GM18907 (cell line): Measurements from ENCODE around the gene FNDC10.
"Not testable (repeated sequence)": the region's sequence is repeated elsewhere in the genome, so short reads cannot be mapped to it uniquely, and the experiment has no call there.

ENCODE experiments used
- ATAC-seq: cut with Tn5 transposase; IDR thresholded peaks from one replicate; pipeline ENCODE4 v1.9.1; 2021; ENCODE audit warnings: mild to moderate bottlenecking, moderate library complexity; ENCODE audit not compliant: unreplicated experiment

The FNDC10 gene

DNA sequence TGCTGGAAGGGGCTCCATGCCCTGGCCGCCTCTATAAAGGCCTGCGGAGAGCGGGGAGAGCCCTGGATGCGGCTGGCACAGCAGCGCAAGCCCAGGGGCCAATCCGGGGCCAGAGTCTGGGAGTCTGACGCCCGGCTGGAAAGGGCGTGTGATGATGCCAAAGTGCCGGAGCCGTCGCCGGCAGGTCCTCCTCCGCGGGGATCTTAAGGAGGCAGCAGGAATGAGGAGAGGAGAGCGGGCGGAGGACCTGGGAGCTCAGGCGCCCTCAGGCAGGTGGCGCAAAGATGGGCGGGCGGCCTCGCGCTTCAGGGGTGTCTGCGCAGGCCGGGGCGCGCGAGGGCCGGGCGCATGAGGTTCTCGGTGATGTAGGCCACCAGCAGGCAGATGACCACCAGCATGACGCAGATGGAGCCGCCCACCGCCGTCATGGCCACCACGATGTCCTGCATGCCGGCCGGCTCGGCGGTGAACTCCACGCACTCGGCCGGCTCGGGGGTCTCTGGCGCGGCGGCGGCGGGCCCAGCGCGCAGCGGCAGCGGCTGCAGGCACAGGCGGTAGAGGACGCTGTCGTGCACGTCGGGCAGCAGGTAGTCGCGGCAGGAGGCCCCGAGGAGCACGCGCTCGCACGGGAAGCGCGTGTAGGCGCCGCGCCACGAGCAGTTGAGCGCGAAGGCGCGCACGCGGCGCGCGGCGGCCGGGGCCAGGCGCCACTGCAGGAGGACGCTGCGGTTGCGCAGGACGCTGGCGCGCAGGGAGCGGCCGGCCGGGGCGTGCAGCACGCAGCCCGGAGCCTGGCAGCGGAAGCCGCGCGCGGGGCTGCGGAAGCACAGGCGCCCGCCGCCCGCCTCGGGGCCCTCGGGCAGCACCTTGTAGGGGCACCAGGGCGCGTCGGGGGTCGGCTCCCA, 653 bp downstream of the FNDC10 start:
- no peak for ATAC-seq

DNA sequence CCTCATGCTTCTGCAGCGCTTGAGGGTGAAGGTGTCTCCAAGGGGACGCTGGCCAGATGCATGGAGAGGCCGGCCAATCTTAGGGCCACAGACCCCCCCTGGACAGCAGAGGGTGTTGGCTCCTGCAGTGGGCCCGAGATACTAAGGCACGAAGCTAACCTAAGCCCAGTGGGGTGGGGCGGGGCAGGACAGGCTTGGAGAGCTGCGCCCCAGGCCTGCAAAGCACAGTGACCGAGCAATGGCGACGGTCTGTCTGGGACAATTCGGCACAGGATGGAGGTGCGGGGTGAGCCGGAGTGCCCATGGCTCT, 1.3 kb downstream of the FNDC10 start:
- no peak for ATAC-seq

DNA sequence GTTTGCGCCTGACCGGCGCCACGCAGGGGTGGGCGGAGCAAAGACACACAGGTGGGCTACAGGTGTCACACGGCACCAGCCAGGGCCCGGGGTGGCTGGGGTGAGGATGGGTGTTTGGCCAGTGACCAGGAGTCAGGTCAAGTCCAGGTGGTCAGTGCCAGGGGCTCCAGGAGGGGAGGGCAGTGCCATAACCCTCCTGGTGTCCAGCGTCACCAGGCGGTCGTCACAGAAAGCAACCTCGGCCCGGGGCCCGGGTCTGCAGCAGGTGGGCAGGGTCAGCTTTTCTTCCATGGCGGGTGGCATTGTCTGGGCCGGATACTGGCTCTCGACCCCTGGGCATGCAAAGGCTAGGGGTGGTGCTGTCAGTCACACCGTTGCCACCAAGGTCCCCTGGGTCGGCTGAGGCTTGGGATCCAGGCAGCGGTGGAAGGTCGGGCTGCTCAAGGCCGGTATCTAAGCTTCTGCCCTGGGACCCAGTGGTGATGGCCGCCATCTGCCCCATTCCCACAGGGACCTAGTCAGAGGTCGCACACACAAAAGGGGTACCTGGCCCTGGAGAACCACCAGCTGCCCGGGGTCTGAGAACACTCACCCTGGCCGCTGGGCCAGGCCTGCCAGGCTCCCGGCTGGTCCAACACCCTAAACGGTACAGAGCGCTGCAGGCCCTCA, 1.8 kb downstream of the FNDC10 start:
- no peak for ATAC-seq

DNA sequence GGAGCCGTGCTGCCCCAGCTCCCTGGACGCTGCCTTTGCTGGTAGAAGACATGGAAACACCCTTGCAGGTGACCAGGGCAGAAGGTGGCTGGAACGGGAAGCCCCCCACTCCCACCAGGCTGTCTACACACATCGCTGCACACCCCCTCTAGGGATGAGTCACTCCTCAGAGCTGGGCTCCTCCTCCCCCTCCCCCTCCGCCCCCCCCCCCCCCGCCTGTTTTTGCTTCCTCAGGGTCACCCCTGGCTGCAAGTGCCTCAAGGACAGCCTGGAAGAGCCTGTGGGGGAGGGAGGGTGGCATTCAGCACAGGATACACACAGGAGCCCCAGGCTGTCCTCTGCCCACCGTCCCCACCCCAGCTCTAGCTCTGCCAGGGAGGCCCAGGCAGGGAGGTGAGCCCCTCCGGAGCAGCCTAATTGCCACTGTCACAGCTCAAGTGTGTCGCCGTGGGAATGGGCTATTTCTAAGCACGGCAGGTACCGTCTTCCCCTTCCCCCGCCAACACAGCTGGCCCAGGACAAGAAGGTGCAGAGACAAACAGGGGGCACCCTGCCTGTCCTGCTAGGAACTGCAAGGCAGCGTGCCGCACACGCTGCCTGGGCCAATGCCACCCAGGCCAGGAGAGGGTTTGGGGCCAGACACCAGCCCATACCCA, 2.5 kb downstream of the FNDC10 start:
- no peak for ATAC-seq

DNA sequence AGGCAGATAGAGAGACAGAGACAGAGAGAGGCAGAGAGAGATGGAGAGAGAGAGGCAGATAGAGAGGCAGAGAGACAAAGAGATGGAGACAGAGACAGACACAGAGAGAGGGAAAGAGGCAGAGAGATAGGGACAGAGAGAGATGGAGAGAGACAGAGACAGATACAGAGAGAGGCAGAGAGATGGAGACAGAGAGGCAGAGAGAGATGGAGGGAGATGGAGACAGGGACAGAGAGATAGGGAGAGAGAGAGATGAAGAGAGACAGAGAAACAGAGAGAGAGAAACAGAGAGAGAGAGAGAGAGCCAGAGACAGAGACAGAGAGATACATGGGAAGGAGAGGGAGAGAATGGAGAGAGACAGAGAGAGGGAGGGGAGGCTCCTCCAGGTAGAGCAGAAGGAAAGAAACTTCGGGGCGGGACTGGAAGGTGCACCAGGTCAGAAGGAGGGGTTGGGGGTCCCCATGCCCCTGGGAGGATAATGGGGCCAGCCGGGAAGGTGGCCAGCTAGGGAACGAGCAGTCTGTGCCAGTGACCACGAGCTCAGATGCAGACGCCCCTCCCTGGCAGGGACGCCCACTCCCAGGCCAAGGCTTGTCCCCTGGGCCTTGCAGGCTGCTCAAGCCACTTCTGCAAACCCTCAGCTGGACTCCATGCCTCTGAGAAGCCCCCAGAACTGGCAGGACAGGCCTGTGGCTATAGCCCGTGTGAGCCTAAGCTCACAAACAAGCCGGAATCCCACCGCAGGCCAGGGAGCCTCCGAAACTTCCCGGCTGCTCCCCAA, 3.3 kb downstream of the FNDC10 start:
- no peak for ATAC-seq

DNA sequence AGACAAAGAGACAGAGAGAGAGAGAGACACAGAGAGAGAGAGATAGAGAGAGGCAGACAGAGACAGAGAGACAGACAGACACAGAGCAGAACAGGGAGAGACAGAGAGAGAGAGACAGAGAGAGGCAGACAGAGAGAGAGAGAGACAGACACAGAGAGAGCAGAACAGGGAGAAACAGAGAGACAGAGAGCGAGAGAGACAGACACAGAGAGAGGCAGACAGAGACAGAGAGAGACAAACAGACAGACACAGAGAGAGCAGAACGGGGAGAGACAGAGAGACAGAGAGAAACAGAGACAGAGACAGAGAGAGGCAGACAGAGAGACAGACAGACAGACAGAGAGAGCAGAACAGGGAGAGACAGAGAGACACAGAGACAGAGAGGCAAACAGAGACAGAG, 4.6 kb downstream of the FNDC10 start:
- ATAC-seq: not testable (repeated sequence)

DNA sequence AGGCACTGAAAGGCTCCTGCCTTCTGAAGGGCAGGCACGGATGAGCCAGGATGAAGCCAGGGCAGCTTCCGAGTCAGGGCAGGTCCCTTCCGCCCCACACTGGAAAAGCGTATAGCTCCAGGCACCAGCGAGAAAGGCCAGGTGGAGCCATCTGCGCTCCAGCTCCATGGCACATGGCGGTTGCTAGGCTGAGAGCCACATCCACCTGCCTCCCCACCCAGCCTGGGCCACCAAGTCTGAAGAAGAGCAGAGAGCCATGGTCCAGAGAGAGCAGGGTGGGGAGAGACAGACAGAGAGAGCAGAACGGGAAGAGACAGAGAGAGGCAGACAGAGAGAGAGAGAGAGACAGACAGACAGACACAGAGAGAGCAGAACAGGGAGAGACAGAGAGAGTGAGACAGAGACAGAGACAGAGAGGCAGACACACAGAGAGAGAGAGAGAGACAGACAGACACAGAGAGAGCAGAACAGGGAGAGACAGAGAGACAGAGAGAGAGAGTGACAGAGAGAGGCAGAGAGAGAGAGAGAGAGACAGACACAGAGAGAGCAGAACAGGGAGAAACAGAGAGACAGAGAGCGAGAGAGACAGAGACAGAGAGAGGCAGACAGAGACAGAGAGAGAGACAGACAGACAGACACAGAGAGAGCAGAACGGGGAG, 5.2 kb downstream of the FNDC10 start:
- no peak for ATAC-seq

DNA sequence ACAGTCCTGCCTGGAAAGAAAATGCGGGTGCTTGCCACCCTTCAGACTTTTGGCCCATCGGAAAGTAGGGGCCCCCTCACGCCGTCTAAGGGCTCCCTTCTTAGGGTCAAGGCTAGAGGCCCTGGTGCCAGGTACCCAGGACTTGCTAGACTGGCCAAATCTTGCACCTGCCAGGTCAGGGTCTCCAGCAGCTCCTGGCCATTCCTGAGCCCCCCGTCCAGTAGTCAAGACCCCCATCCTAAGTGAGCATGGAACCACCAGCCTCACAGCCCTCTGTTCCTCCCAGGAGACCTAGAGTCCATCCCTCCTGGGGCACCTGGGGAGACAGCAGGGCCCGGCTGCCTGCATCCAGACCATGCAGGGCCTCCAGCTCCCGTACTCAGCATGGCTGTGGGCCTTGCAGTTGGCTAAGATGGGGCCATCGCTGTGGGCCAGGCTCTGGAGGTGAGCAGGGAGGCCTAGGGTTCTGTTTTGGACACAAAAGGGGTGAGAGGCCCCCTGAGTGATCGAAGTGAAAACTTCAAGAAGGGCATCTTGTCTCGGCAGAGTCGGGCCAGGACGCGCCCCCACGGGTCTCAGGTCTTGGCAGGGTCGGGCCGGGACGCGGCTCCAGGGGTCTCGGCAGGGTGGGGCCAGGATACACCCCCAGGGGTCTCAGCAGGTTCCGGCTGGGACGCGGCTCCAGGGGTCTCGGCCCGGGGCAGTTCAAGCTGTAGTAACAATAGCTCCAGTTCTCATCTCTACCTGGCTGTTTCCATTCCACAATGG, 5.9 kb downstream of the FNDC10 start:
- no peak for ATAC-seq

DNA sequence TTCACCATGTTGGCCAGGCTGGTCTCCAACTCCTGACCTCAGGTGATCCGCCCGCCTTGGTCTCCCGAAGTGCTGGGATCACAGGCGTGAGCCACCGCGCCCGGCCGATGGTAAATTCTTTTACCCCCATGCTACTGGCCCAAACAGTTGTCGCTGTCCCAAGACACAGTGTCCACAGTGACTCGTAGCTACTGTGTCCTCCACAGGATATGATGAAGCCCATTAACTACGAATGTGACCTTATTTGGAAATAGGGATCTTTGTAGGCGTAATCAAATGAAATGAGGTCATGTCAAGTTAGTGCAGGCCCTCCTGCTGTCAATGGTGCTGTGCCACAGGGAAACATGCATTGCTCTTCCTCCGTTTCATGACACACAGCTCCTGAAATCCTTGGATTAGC, 8.5 kb downstream of the FNDC10 start:
- no peak for ATAC-seq

DNA sequence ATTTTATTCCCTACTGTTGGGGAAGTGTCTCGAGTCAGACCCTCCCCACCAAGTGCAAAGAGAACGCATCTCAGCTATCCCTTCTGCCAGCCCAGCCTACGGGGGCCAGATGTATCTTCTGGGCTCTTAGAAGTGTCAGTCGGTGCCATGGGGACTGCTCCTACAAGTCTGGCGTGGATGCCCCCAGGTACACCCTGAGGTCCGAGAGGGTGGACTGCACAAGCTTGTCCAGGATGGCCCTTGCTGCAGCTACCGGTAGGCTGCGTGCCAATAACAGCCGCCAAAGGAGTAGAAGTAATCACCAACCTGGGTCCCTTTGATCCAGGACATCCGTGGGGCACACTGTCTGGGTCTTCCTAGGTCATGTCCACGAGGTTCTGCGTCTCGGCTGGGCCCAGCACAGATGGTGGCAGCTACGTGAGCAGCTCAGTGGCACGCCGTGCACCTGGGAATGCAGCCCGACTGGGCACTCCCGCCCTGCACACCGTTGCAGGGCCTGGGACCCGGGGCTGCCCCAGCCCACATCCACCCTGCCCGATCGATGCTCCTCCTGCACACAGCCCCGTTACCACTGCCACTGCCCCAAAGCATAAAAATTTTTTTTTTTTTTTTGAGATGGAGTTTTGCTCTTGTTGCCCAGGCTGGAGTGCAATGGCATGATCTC, 16.5 kb downstream of the FNDC10 start:
- ATAC-seq: no peak

DNA sequence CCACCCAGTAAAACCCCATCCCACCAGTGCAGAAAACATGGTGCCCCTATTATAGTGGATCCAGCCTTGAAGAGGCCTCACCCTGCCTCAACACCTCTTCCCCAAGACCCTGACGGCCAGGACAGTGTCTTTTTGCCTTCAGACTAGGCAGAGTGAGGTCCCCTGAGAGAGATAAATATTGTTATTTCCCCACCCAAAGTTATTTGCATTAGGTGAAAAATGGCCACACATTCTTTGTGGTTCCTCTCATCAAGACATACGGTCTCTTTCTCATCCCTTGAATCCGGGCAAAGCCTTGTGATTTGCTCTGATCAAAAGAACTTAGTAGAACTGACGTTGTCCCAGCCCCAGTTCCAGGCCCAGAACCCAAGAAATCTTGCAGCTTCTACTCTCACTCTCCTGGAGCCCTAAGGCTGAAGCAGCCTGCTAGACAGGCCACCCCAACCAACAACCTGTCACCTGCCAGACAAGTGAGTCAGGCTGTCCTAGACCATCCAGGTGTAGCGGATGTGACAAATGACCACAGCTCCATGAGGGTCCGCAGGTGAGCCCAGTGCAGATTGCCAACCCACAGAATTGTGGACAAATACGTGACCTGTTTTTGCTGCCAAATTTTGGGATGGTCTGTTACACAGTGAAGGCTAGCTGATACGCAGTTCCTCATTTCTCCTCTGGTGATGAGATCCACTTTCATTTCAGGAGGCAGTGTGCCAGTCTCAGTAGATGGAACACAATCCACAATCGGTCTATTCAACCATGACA, 17.2 kb downstream of the FNDC10 start:
- no peak for ATAC-seq

DNA sequence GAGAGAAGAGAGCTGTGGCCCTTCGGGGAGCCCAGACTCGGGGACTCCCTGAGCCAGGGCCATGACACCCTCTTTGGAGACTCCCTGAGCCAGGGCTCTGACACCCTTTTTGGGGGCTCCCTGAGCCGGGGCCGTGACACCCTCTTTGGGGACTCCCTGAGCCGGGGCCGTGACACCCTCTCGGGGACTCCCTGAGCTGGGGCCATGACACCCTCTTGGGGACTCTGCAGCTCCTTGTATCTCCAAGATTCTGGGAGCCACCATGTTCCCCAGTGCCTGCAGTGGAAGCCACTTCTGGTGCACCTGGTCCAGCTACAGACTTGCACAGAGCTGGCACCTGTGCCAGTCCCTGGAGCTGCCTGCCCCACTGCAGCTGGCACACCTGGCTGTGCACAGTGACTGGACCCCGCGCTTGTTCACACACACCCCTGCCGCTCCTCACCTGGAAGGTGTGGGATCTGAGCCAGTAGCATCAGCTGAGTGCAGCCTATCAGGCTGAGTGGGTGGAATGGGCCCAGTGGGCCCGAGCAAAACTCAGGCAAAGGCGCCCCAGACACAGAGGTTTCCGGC, 21.5 kb downstream of the FNDC10 start:
- no peak for ATAC-seq

DNA sequence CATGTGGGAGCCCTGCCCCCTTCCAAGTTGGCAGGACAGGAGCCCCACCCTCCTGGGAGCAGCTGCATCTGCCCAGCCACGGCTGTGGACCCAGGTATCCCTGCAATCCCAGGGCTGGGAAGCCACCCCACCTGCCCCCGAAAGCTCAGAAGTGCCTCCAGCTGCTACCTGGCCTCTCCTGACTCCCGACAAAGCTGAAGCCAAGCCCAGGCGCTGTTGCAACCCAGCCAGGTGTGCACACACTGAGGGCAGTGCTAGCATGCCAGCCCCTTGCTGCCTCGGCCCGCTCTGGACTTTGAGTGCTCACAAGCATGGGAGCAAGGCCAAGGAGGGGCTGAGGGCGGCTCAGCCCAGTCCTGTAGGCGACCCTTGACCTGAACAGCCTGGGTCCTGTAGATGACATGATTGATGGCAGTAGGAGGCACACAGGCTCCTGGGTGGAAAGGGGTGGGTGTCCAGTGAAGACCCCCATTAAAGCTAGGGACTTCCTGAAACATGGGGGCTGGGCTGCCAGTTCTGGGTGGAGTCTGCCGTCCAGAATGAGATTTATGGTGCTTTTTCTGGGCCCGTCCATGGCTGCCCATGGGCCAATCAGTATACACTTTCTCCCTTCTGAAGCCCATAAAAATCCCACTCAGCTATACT, 22.4 kb downstream of the FNDC10 start:
- ATAC-seq: no peak

DNA sequence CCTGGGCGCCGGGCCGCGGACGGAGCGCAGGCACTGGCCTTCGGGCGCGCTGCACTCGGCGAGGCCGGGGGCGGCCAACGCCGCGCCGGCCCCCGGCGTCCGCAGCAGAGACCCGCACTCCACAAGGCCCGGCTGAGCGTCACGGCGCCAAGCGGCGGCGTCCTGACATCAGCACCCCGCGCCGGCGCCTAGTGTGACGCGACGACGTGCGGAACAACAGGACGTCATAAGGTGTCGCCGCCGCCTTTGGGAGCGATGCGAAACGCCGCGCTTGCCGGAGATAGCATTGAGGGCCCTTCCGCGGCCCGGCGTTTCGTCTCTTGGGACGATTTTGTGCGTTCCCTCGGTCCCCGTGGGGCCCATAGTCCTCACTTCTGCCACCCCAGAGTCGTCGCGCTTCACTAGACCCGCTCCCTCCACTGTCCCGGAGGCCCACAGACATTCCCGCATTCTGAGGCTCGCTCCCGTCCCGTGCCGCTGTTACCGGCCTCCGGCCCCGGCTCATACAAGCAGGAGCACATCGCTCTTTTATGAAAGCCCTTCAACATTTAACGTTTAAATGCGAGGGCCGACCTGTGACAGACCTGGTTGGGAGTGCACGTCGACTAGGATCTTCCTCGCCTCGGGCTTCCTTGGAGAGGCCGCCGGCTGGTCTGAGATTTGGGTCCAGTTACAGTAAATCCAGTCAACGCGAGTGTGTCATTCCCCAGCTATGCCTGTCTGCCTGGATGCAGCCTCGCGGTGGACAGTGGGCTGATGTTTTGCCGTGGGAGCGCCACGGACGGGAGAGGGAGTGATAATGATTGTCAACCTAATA, 25.0 kb downstream of the FNDC10 start, which contains the start of gene SSU72:
Gene SSU72 (minus strand): TSS at position 143 of the 817 bp plus-strand sequence. CDS start 306 bp downstream, outside the sequence.
- ATAC-seq: peak; percentile 78

DNA sequence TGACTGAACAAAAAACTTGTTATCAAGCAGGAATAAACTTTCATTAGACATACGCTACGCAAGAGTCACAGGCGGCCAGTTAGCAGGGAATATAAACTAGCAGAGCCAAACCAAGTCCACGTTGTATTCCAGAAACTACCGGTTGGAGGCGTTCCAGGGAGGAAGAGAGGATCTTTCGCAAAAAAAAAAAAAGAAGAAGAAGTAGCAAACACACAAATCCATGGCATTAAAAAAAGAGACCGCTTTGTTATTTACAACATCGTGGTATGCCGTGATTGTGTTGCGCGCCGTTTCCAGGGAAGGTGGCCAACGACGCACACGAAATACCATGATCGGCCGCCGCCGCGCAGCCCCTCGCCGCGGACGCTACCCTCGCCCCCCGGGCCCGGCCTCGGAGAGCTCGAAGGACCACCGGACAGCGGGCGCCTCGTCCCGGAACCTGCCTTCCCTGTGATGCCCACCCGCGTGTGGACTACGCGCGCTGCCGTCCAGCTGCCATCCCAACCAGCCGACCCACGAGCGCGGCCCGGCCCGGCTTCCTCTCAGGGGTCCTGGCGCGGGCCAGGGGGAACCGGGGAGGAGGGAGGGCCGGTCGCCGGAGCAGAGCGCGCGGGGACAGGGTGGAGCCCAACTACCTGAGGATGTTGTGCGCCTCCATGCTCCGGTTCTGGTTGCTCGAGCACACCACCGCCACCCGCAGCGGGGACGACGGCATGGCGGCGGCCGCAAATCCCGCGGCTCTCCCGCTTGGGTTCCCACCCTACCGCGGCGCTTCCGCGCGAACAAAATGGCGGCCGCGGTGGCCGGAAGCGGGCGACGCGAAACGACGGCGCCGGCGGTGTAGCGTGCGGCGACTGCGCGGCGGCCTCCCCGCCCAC, 25.9 kb downstream of the FNDC10 start:
- ATAC-seq: peak; percentile 67

DNA sequence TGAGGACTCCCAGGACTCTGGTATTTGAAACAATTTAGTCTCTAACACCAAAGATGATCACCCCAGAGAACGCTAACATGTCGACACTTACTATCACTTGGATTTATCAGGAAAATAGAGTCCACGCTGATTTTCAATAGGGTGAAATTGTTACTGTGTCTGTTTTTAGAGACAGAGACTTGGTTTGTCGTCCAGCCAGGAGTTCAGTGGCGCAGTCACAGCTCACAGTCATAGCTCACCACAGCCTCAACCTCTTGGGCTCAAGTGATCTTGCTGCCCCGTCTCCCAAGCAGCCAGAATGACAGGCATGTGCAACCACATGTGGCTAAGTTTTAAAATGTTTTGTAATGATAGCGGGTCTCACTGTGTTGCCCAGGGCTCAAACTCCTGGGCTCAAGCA, 30.6 kb downstream of the FNDC10 start:
- ATAC-seq: no peak
